Endodermal cell (in vitro differentiated cells): Measurements from ENCODE around the gene HDAC4. TPM values are rescaled to one million over a fixed set of nuclear protein-coding genes. Genes with fewer than 3 reads are reported as not detected.

ENCODE experiments used
- DNase-seq: peaks from one replicate; pipeline ENCODE4 v3.0.0-alpha.2; 2017
- H3K27ac ChIP-seq: 2 replicates; pipeline ENCODE4 v1.5.1; 2013; ENCODE audit warnings: mild to moderate bottlenecking, low read depth, low read length, moderate library complexity
- H3K27me3 ChIP-seq: 2 replicates; pipeline ENCODE4 v1.6.1; 2013; ENCODE audit warnings: mild to moderate bottlenecking, low read length, moderate library complexity; ENCODE audit not compliant: insufficient read depth, control insufficient read depth, poor library complexity, severe bottlenecking
- H3K36me3 ChIP-seq: 2 replicates; pipeline ENCODE4 v1.7.0; 2013; ENCODE audit warnings: mild to moderate bottlenecking, low read length, moderate library complexity; ENCODE audit not compliant: control insufficient read depth, insufficient read depth
- H3K4me1 ChIP-seq: one replicate; pipeline ENCODE4 v1.7.0; 2013; ENCODE audit warnings: low read length; ENCODE audit not compliant: control insufficient read depth, insufficient read depth
- H3K4me3 ChIP-seq: 2 replicates; pipeline ENCODE4 v1.5.1; 2013; ENCODE audit warnings: mild to moderate bottlenecking, low read length, moderate library complexity
- H3K9ac ChIP-seq: 2 replicates; pipeline ENCODE4 v1.6.1; 2013; ENCODE audit warnings: mild to moderate bottlenecking, low read length, moderate library complexity; ENCODE audit not compliant: poor library complexity, severe bottlenecking; ENCODE audit errors: extremely low read depth
- H3K9me3 ChIP-seq: 2 replicates; pipeline ENCODE4 v1.6.1; 2013; ENCODE audit warnings: mild to moderate bottlenecking, low read length, moderate library complexity; ENCODE audit not compliant: control insufficient read depth
- H3K27ac Mint-ChIP-seq: 2 replicates; pipeline ENCODE4 v1.8.0; 2020; ENCODE audit warnings: mixed read lengths
- H3K27me3 Mint-ChIP-seq: 2 replicates; pipeline ENCODE4 v1.8.0; 2021; ENCODE audit warnings: mild to moderate bottlenecking, mixed read lengths; ENCODE audit not compliant: insufficient read depth
- H3K36me3 Mint-ChIP-seq: 2 replicates; pipeline ENCODE4 v1.8.0; 2020; ENCODE audit warnings: low read depth, mixed read lengths
- H3K4me1 Mint-ChIP-seq: 2 replicates; pipeline ENCODE4 v1.8.0; 2020; ENCODE audit warnings: mixed read lengths
- H3K4me3 Mint-ChIP-seq: 2 replicates; pipeline ENCODE4 v1.8.0; 2020; ENCODE audit warnings: mild to moderate bottlenecking, moderate library complexity, mixed read lengths
- H3K9me3 Mint-ChIP-seq: 2 replicates; pipeline ENCODE4 v1.8.0; 2020; ENCODE audit warnings: mild to moderate bottlenecking, mixed read lengths
- whole genome bisulfite sequencing, 2 experiments: methylation state at CpG; one replicate each; pipeline versions ENCODE4 v1.1.5 to v1.1.7; 2013; ENCODE audit warnings: missing lambda C conversion rate in 2 of 2, mixed read lengths in 1 of 2; ENCODE audit not compliant: insufficient coverage in 1 of 2, insufficient read length in 1 of 2; 5-methylcytosine and 5-hydroxymethylcytosine counted together
- total RNA-seq, 2 donors: library from RNA; stranded (reverse); fragmentation: NEBNext Ultra II Directional in 1 of 2; extraction: Animal tissue kit (Norgen Biotek cat#: 25700) in 1 of 2; gene quantifications; 2 replicates in 1 of 2; 3 replicates in 1 of 2; pipeline ENCODE4 v1.2.1, GENCODE V29; 2021
- TF ChIP-seq, protein P1 (sequence below): fragments of 200-600 bp; sonication (generic); conservative IDR thresholded peaks from 2 replicates; pipeline ENCODE4 v1.5.0; 2021; ENCODE audit warnings: antibody characterized with exemption, mild to moderate bottlenecking

The HDAC4 gene
- total RNA-seq, 2 donors from 2014 or later, result 45.7 to 51.2 TPM

- 86 to 90% methylated on average over 17 to 18 of the region's 18 CpGs for WGBS, 2 experiments
- H3K9me3 ChIP-seq, result no peaks in the 10 kb centered on the region
- no peak overlapping the region for H3K4me3 ChIP-seq
- TF ChIP-seq, protein P1, sequence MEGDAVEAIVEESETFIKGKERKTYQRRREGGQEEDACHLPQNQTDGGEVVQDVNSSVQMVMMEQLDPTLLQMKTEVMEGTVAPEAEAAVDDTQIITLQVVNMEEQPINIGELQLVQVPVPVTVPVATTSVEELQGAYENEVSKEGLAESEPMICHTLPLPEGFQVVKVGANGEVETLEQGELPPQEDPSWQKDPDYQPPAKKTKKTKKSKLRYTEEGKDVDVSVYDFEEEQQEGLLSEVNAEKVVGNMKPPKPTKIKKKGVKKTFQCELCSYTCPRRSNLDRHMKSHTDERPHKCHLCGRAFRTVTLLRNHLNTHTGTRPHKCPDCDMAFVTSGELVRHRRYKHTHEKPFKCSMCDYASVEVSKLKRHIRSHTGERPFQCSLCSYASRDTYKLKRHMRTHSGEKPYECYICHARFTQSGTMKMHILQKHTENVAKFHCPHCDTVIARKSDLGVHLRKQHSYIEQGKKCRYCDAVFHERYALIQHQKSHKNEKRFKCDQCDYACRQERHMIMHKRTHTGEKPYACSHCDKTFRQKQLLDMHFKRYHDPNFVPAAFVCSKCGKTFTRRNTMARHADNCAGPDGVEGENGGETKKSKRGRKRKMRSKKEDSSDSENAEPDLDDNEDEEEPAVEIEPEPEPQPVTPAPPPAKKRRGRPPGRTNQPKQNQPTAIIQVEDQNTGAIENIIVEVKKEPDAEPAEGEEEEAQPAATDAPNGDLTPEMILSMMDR, result no peak
- H3K9ac ChIP-seq, result no peak overlapping the region
- Mint-ChIP-seq H3K36me3 (no peaks in the 10 kb centered on the region), H3K27ac (no peak overlapping the region), H3K4me1 (peaks cover 5% of the 10 kb centered on the region), H3K9me3 (no peaks in the 10 kb centered on the region), H3K4me3 (no peak overlapping the region), H3K27me3 (no peaks in the 10 kb centered on the region)
- DNase-seq, result no peak
- H3K4me1 ChIP-seq, result no peaks in the 10 kb centered on the region
- H3K36me3 ChIP-seq, result no peaks in the 10 kb centered on the region
- no peaks in the 10 kb centered on the region for H3K27me3 ChIP-seq
- H3K27ac ChIP-seq, result no peak overlapping the region
Measured at GRCh38 chr2:239042551-239043320, 358.1 kb downstream of the HDAC4 start.

- Mint-ChIP-seq H3K9me3 (no peaks in the 10 kb centered on the region), H3K27me3 (no peaks in the 10 kb centered on the region), H3K4me3 (no peak overlapping the region), H3K27ac (no peak overlapping the region), H3K4me1 (peaks cover 5% of the 10 kb centered on the region), H3K36me3 (no peaks in the 10 kb centered on the region)
- H3K9ac ChIP-seq, result no peak overlapping the region
- no peaks in the 10 kb centered on the region for H3K4me1 ChIP-seq
- no peak overlapping the region for H3K4me3 ChIP-seq
- H3K9me3 ChIP-seq, result no peaks in the 10 kb centered on the region
- no peak overlapping the region for H3K27ac ChIP-seq
- DNase-seq, result no peak
- TF ChIP-seq, protein P1, result no peak
- 89 to 98% methylated on average over 10 of the region's 10 CpGs for WGBS, 2 experiments
- H3K36me3 ChIP-seq, result no peaks in the 10 kb centered on the region
- no peaks in the 10 kb centered on the region for H3K27me3 ChIP-seq
Measured at GRCh38 chr2:239042046-239042445, 358.8 kb downstream of the HDAC4 start.

DNA sequence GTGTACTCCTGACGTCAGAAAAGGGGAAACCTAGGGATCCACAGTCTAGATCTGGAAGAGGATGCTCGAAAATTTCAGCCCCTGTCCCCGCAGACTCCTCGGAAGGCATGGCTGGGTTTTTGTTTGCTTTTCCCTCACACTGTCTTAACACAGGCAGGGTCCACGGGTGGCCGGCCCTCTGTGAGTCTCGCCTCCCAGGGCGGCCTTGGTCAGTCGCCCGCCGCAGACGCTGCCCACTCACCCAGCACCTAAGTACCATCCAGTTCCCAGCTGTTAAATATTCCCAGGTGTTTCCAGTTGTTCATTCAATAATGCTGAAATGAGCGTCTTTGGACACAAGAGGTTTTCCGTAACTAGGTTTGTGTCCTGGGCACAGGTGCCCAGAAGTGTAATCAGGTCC lies 359.8 kb downstream of the HDAC4 start:
- H3K27me3 ChIP-seq, result no peaks in the 10 kb centered on the region
- DNase-seq, result no peak
- no peaks in the 10 kb centered on the region for H3K4me1 ChIP-seq
- no peak overlapping the region for H3K4me3 ChIP-seq
- Mint-ChIP-seq H3K4me1 (peaks cover 1% of the 10 kb centered on the region), H3K36me3 (no peaks in the 10 kb centered on the region), H3K9me3 (no peaks in the 10 kb centered on the region), H3K4me3 (no peak overlapping the region), H3K27ac (no peak overlapping the region), H3K27me3 (no peaks in the 10 kb centered on the region)
- TF ChIP-seq, protein P1, result no peak
- H3K36me3 ChIP-seq, result no peaks in the 10 kb centered on the region
- no peaks in the 10 kb centered on the region for H3K9me3 ChIP-seq
- no peak overlapping the region for H3K9ac ChIP-seq
- 81 to 85% methylated on average over 14 of the region's 14 CpGs for WGBS, 2 experiments
- no peak overlapping the region for H3K27ac ChIP-seq
